ENCODE data around the gene APBA3.

APBA3 gene

DNA sequence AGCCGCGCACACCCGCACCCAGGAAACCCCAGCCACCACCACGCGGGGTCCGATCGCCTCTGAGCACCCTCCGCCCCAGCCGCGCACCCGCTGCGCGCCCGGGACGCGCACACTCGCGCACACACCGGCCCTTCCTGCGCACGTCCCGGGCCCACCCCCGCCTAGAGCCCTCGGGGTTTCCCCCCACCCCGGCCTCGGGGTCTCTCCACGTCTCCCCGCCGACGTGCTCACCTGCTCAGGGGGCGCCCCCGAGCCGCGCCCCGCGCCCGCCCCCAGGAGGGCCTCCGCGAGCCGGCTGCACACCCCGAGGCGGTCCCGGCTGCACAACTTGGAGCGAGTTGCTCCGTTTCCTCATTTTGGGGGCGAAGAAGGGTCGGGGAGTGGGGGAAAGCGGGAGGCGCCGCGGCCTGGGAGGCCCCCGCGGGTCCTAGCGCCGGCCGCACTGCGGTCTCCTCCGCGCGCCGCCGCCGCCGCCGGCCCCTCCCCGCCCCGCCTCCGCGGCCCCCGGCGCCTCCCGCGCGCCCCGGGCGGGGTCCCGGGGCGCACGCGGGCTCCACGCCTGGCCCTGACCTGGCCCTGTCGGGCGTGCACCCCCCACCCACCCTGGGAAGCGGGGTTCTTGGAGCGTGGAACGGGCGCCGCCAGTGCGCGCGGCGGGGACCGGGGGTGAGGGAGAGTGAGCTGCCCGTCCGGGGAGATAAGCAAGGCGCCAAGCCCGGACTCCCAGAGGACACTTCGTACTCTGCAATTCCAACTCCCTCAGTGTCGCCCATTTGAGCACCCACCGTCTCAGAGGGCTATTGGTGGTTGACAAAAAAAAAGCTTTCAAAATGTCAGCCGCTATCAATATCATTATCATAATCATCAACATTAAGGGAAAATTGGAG, 24.7 kb upstream of the APBA3 start, which contains the start of gene MATK:
TSS of gene MATK (minus strand) at position 444 of the 887 bp plus-strand sequence. CDS start 1,246 bp downstream, outside the sequence.
- H3K4me1 ChIP-seq (ENCODE audit: low read length) = no peaks in the 10 kb centered on the region
- no peaks in the 10 kb centered on the region for H4K20me1 ChIP-seq (ENCODE audit: insufficient read depth, low read length)
- peaks cover 77% of the 10 kb centered on the region for H3K27me3 ChIP-seq (replicated peaks; ENCODE audit: insufficient read depth, low read length)
- H3K27ac ChIP-seq (ENCODE audit: low read length) = no peak within 1 kb of the TSS
- H3K9ac ChIP-seq (ENCODE audit: low read length) = no peak within 1 kb of the TSS
- H2AFZ ChIP-seq (ENCODE audit: low read length) = no peak within 1 kb of the TSS
- no peak within 1 kb of the TSS for H3K4me3 ChIP-seq (ENCODE audit: low read length)
- no peaks in the 10 kb centered on the region for H3F3A ChIP-seq (ENCODE audit: insufficient read depth, low read length)
- H3K79me2 ChIP-seq (ENCODE audit: low read length) = no peaks in the 10 kb centered on the region
- no peak for DNase-seq
- TF ChIP-seq EZH2phosphoT487 (IDR thresholded peaks at IDR 0.05; ENCODE audit: low read length) (no peak), EZH2 (optimal IDR thresholded peaks at IDR 0.05; ENCODE audit: low read depth, low read length) (no peak)
- TF ChIP-seq, protein P1, sequence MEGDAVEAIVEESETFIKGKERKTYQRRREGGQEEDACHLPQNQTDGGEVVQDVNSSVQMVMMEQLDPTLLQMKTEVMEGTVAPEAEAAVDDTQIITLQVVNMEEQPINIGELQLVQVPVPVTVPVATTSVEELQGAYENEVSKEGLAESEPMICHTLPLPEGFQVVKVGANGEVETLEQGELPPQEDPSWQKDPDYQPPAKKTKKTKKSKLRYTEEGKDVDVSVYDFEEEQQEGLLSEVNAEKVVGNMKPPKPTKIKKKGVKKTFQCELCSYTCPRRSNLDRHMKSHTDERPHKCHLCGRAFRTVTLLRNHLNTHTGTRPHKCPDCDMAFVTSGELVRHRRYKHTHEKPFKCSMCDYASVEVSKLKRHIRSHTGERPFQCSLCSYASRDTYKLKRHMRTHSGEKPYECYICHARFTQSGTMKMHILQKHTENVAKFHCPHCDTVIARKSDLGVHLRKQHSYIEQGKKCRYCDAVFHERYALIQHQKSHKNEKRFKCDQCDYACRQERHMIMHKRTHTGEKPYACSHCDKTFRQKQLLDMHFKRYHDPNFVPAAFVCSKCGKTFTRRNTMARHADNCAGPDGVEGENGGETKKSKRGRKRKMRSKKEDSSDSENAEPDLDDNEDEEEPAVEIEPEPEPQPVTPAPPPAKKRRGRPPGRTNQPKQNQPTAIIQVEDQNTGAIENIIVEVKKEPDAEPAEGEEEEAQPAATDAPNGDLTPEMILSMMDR (IDR thresholded peaks at IDR 0.05; ENCODE audit: low read length) = no peak
- H3K36me3 ChIP-seq (replicated peaks; ENCODE audit: insufficient read depth, low read length) = no peaks in the 10 kb centered on the region
- H3K4me2 ChIP-seq (ENCODE audit: low read depth, low read length) = no peak within 1 kb of the TSS
- no peaks in the 10 kb centered on the region for H3K9me3 ChIP-seq (replicated peaks; ENCODE audit: insufficient read depth, low read length)
- H3K9me2 ChIP-seq (replicated peaks; ENCODE audit: insufficient read depth, low read length) = no peaks in the 10 kb centered on the region

DNA sequence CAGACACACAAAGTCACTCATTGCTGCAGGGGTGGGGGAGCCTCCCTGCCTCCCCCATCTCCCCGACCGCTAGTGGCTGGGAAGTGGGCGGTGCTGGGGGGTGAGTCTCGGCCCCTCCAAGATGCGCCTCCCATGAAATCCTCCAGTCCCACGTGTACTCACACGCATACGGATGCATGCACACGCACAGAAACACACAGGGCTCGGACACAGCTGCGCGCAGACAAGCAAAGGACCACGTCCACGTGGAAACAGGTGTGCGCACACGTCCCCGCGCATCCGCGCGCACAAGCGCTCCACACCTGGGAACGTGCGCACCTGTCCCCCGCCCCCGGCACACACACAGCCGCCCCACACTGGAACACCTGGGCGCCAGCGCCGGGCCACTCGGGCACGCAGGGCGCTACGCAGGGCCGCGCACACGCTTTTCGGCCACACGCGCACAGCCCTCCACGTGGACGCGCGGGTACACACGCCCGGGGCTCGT, 24.0 kb upstream of the APBA3 start:
- H2AFZ ChIP-seq (ENCODE audit: low read length) = no peak overlapping the region
- TF ChIP-seq, protein P1 (IDR thresholded peaks at IDR 0.05; ENCODE audit: low read length) = no peak
- TF ChIP-seq EZH2phosphoT487 (IDR thresholded peaks at IDR 0.05; ENCODE audit: low read length) (no peak), EZH2 (optimal IDR thresholded peaks at IDR 0.05; ENCODE audit: low read depth, low read length) (no peak)
- no peak overlapping the region for H3K4me3 ChIP-seq (ENCODE audit: low read length)
- no peaks in the 10 kb centered on the region for H3K9me2 ChIP-seq (replicated peaks; ENCODE audit: insufficient read depth, low read length)
- no peaks in the 10 kb centered on the region for H3F3A ChIP-seq (ENCODE audit: insufficient read depth, low read length)
- no peaks in the 10 kb centered on the region for H3K79me2 ChIP-seq (ENCODE audit: low read length)
- H3K27me3 ChIP-seq (replicated peaks; ENCODE audit: insufficient read depth, low read length) = peaks cover 77% of the 10 kb centered on the region
- no peak for DNase-seq
- no peaks in the 10 kb centered on the region for H4K20me1 ChIP-seq (ENCODE audit: insufficient read depth, low read length)
- no peaks in the 10 kb centered on the region for H3K4me1 ChIP-seq (ENCODE audit: low read length)
- no peak overlapping the region for H3K27ac ChIP-seq (ENCODE audit: low read length)
- H3K36me3 ChIP-seq (replicated peaks; ENCODE audit: insufficient read depth, low read length) = no peaks in the 10 kb centered on the region
- H3K9me3 ChIP-seq (replicated peaks; ENCODE audit: insufficient read depth, low read length) = no peaks in the 10 kb centered on the region
- H3K9ac ChIP-seq (ENCODE audit: low read length) = no peak overlapping the region
- no peak overlapping the region for H3K4me2 ChIP-seq (ENCODE audit: low read depth, low read length)

DNA sequence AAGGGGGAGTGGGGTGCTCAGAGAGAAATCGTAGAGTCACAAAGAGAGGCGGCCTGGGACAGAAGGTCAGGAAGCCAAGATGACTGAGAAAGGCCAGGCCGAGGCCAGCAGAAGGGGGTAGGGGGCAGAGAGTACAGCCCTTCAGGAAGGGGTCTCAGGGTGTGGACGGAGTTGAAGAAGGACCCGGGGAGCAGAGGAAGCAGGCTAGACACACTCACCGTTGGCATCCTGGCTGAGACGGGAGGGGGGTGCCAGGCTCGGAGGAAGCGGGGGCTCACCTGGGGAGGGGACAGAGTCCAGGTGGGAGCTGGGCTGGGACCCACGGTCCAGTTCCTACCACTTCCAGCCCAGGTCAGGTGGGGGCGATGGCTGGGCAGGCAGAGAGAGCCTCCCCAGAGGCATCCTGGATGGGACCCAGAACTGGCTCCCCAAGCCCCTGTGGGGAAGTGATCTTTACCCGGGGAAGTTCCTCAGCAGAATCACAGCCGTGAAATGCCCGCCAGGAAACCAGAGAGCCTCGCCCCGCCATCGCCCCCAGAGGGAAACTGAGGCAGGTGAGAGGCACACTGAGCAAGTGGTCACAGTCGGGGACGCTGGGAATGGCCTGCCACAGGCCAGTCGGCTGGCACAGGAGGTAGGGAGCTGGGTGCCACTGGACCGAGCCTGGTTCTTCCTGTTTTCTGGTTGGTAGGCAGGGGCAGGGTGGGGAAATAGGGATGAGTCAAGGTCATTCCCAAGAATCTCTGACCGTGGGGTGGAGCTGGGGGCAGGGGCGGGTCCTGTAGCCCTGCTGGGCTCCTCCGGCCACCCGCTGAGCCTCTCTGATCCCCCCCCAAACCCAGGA, 23.3 kb upstream of the APBA3 start:
- Histone ChIP-seq H3K4me1 (ENCODE audit: low read length) (no peaks in the 10 kb centered on the region), H3K36me3 (replicated peaks; ENCODE audit: insufficient read depth, low read length) (no peaks in the 10 kb centered on the region), H2AFZ (ENCODE audit: low read length) (no peak overlapping the region), H3K9me3 (replicated peaks; ENCODE audit: insufficient read depth, low read length) (no peaks in the 10 kb centered on the region), H3K4me2 (ENCODE audit: low read depth, low read length) (no peak overlapping the region), H3K9me2 (replicated peaks; ENCODE audit: insufficient read depth, low read length) (no peaks in the 10 kb centered on the region), H4K20me1 (ENCODE audit: insufficient read depth, low read length) (no peaks in the 10 kb centered on the region), H3K4me3 (ENCODE audit: low read length) (no peak overlapping the region), H3F3A (ENCODE audit: insufficient read depth, low read length) (no peaks in the 10 kb centered on the region), H3K27me3 (replicated peaks; ENCODE audit: insufficient read depth, low read length) (peaks cover 70% of the 10 kb centered on the region), H3K9ac (ENCODE audit: low read length) (no peak overlapping the region), H3K27ac (ENCODE audit: low read length) (no peak overlapping the region), H3K79me2 (ENCODE audit: low read length) (no peaks in the 10 kb centered on the region)
- TF ChIP-seq EZH2 (optimal IDR thresholded peaks at IDR 0.05; ENCODE audit: low read depth, low read length) (no peak), EZH2phosphoT487 (IDR thresholded peaks at IDR 0.05; ENCODE audit: low read length) (no peak)
- TF ChIP-seq, protein P1 (IDR thresholded peaks at IDR 0.05; ENCODE audit: low read length) = no peak
- no peak for DNase-seq

Data from MM.1S (cell line).